Gastroesophageal sphincter (tissue), 4 donors: ENCODE results near the gene PKD2. TPM values are rescaled to one million over a fixed set of nuclear protein-coding genes. Genes with fewer than 3 reads are reported as not detected.

Experiments used
- ATAC-seq: fragments of 150-250 bp; one replicate; pipeline ENCODE4 v1.9.1; 2016; ENCODE audit warnings: mild to moderate bottlenecking, moderate library complexity
- H3K27ac ChIP-seq, 4 donors: fragments of 200-600 bp; sonication (generic) in 3 of 4; 1 replicate in 3 of 4; 2 replicates in 1 of 4; pipeline ENCODE4 v1.5.1; 2016 to 2019
- H3K27me3 ChIP-seq: fragments of 200-600 bp; sonication (generic); one replicate; pipeline ENCODE4 v1.5.1; 2019
- H3K36me3 ChIP-seq, 2 donors: fragments of 200-600 bp; sonication (generic); one replicate each; pipeline ENCODE4 v1.5.1; 2019; ENCODE audit warnings: control low read depth in 1 of 2
- H3K4me1 ChIP-seq, 3 donors: fragments of 200-600 bp; sonication (generic); 1 replicate in 2 of 3; 2 replicates in 1 of 3; pipeline ENCODE4 v1.5.1; 2016 to 2019; ENCODE audit warnings: control low read depth in 2 of 3
- H3K4me3 ChIP-seq, 2 donors: fragments of 200-600 bp; sonication (generic); one replicate each; pipeline ENCODE4 v1.5.1; 2019; ENCODE audit warnings: mild to moderate bottlenecking in 1 of 2, moderate library complexity in 1 of 2
- H3K9me3 ChIP-seq, 3 donors: fragments of 200-600 bp; sonication (generic); one replicate each; pipeline ENCODE4 v1.5.1; 2017 to 2019; ENCODE audit warnings: control low read depth in 2 of 3
- EP300 ChIP-seq: sonication (generic); formaldehyde crosslinking; IDR thresholded peaks from one replicate; pipeline ENCODE4 v1.6.1; 2017; ENCODE audit warnings: antibody characterized with exemption, mild to moderate bottlenecking
- POLR2A ChIP-seq, 2 donors: fragments of 450-650 bp; IDR thresholded peaks; one replicate each; pipeline ENCODE4 v1.6.1; 2017; ENCODE audit warnings: antibody characterized with exemption in 2 of 2, mild to moderate bottlenecking in 2 of 2, moderate library complexity in 1 of 2
- POLR2AphosphoS5 ChIP-seq: sonication (generic); formaldehyde crosslinking; IDR thresholded peaks from one replicate; pipeline ENCODE4 v1.6.1; 2017; ENCODE audit warnings: antibody characterized with exemption
- WGBS, 2 donors: methylation state at CpG; one replicate each; pipeline ENCODE4 v1.1.5; 2018; ENCODE audit warnings: low coverage in 1 of 2; 5-methylcytosine and 5-hydroxymethylcytosine counted together
- total RNA-seq, 4 donors: library from RNA; depleted of rRNA; stranded (reverse); fragments of >200 nt; gene quantifications; one replicate each; pipeline ENCODE4 v1.1.0, GENCODE V29; 2016
- TF ChIP-seq, protein P1 (sequence below), 4 experiments: fragments of 200-600 bp in 2 of 4; fragments of 450-650 bp in 2 of 4; sonication (generic) in 1 of 4; IDR thresholded peaks; one replicate each; pipeline ENCODE4 v1.5.1; 2017 to 2019; ENCODE audit warnings: antibody characterized with exemption in 4 of 4, mild to moderate bottlenecking in 2 of 4, moderate library complexity in 2 of 4

The PKD2 gene
- total RNA-seq, 4 donors from 2014 or later = 84.5 to 125 (median 117) TPM

- peaks cover 5 to 99% of the 10 kb centered on the region in 2 donors for H3K36me3 ChIP-seq
- no peaks in the 10 kb centered on the region for H3K4me1 ChIP-seq
- no peak overlapping the region for H3K4me3 ChIP-seq
- ATAC-seq = no peak
- H3K27ac ChIP-seq = no peak overlapping the region
- WGBS, 2 donors = 93 to 100% methylated on average over 1 of the region's 1 CpG
- no peak for TF ChIP-seq POLR2AphosphoS5
- no peak for TF ChIP-seq POLR2A (IDR thresholded peaks at IDR 0.05)
- TF ChIP-seq, protein P1, sequence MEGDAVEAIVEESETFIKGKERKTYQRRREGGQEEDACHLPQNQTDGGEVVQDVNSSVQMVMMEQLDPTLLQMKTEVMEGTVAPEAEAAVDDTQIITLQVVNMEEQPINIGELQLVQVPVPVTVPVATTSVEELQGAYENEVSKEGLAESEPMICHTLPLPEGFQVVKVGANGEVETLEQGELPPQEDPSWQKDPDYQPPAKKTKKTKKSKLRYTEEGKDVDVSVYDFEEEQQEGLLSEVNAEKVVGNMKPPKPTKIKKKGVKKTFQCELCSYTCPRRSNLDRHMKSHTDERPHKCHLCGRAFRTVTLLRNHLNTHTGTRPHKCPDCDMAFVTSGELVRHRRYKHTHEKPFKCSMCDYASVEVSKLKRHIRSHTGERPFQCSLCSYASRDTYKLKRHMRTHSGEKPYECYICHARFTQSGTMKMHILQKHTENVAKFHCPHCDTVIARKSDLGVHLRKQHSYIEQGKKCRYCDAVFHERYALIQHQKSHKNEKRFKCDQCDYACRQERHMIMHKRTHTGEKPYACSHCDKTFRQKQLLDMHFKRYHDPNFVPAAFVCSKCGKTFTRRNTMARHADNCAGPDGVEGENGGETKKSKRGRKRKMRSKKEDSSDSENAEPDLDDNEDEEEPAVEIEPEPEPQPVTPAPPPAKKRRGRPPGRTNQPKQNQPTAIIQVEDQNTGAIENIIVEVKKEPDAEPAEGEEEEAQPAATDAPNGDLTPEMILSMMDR (IDR thresholded peaks at IDR 0.05) = no peak
- TF ChIP-seq EP300 = no peak
- peaks cover 0 to 19% (median 0%) of the 10 kb centered on the region in 3 donors for H3K9me3 ChIP-seq
- no peaks in the 10 kb centered on the region for H3K27me3 ChIP-seq
Measured at GRCh38 chr4:88070031-88070430, 62.6 kb downstream of the PKD2 start.

DNA sequence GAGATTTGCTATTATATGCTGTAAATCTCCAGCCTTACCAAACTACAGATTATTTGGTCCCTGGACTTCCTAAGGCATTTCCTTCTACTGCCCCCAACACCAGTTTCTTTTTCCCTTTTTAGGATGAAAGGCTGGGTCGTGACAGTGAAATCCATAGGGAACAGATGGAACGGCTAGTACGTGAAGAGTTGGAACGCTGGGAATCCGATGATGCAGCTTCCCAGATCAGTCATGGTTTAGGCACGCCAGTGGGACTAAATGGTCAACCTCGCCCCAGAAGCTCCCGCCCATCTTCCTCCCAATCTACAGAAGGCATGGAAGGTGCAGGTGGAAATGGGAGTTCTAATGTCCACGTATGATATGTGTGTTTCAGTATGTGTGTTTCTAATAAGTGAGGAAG, 67.9 kb downstream of the PKD2 start:
- no peak for ATAC-seq
- no peak overlapping the region for H3K4me3 ChIP-seq
- H3K27me3 ChIP-seq = no peaks in the 10 kb centered on the region
- peaks cover 12 to 85% of the 10 kb centered on the region in 2 donors for H3K36me3 ChIP-seq
- TF ChIP-seq EP300 = no peak
- no peak for TF ChIP-seq POLR2A (IDR thresholded peaks at IDR 0.05)
- TF ChIP-seq, protein P1 (IDR thresholded peaks at IDR 0.05) = no peak
- no peak for TF ChIP-seq POLR2AphosphoS5
- no peaks in the 10 kb centered on the region for H3K4me1 ChIP-seq
- H3K27ac ChIP-seq = no peak overlapping the region
- peaks cover 0 to 9% (median 0%) of the 10 kb centered on the region in 3 donors for H3K9me3 ChIP-seq
- 81 to 82% methylated on average over 8 to 9 of the region's 9 CpGs for WGBS, 2 donors

GRCh38 chr4:88077911-88078524, 70.6 kb downstream of the PKD2 start:
- Histone ChIP-seq H3K4me1 (no peaks in the 10 kb centered on the region), H3K4me3 (no peak overlapping the region), H3K27ac (no peak overlapping the region), H3K27me3 (no peaks in the 10 kb centered on the region), H3K9me3 (no peaks in the 10 kb centered on the region), H3K36me3 (peaks cover 12 to 58% of the 10 kb centered on the region in 2 donors)
- whole genome bisulfite sequencing, 2 donors = 74 to 83% methylated on average over 4 to 7 of the region's 7 CpGs
- no peak for ATAC-seq
- no peak for TF ChIP-seq POLR2A (IDR thresholded peaks at IDR 0.05)
- TF ChIP-seq, protein P1 (IDR thresholded peaks at IDR 0.05) = no peak
- no peak for TF ChIP-seq POLR2AphosphoS5
- no peak for TF ChIP-seq EP300

- H3K36me3 ChIP-seq = peaks cover 12 to 52% of the 10 kb centered on the region in 2 donors
- WGBS, 2 donors = 91 to 94% methylated on average over 2 of the region's 2 CpGs
- H3K27ac ChIP-seq = no peak overlapping the region
Measured at GRCh38 chr4:88078579-88078978, 71.1 kb downstream of the PKD2 start.

More at GRCh38 chr4:88078579-88078978, 71.1 kb downstream of the PKD2 start:
- Histone ChIP-seq H3K4me3 (no peak overlapping the region), H3K27me3 (no peaks in the 10 kb centered on the region), H3K9me3 (no peaks in the 10 kb centered on the region), H3K4me1 (no peaks in the 10 kb centered on the region)
- TF ChIP-seq, protein P1 (IDR thresholded peaks at IDR 0.05) = no peak
- TF ChIP-seq POLR2AphosphoS5 (no peak), EP300 (no peak), POLR2A (IDR thresholded peaks at IDR 0.05) (no peak)
- no peak for ATAC-seq
